Psoas muscle (tissue), 8 donors: Measurements from ENCODE around the gene FBXO31. TPM values are rescaled to one million over a fixed set of nuclear protein-coding genes. Genes with fewer than 3 reads are reported as not detected.

ENCODE experiments used
- ATAC-seq, 4 donors: fragments of 200-7000 bp; cut with Tn5 transposase; one replicate each; pipeline ENCODE4 v1.9.1; 2020; ENCODE audit warnings: moderate library complexity in 3 of 4, mild to moderate bottlenecking in 2 of 4
- DNase-seq, 2 donors: peaks; one replicate each; pipeline ENCODE4 v3.0.0-alpha.2; 2020
- H3K27ac ChIP-seq: fragments of 200-600 bp; one replicate; pipeline ENCODE4 v1.8.0; 2022
- H3K27me3 ChIP-seq, 3 donors: fragments of 200-600 bp in 1 of 3; one replicate each; pipeline versions ENCODE4 v1.6.1 to v1.8.0; 2013 to 2022; ENCODE audit warnings: low read length in 2 of 3, mild to moderate bottlenecking in 2 of 3, moderate library complexity in 1 of 3; ENCODE audit not compliant: insufficient read depth in 3 of 3
- H3K36me3 ChIP-seq, 2 donors: fragments of 200-600 bp in 1 of 2; one replicate each; pipeline versions ENCODE4 v1.6.1 to v1.8.0; 2013 to 2022; ENCODE audit warnings: low read depth in 1 of 2, mild to moderate bottlenecking in 1 of 2, moderate library complexity in 1 of 2; ENCODE audit not compliant: insufficient read depth in 1 of 2
- H3K4me1 ChIP-seq: fragments of 200-600 bp; one replicate; pipeline ENCODE4 v1.8.0; 2022
- H3K4me3 ChIP-seq: fragments of 200-600 bp; one replicate; pipeline ENCODE4 v1.8.0; 2022; ENCODE audit warnings: mild to moderate bottlenecking
- H3K9me3 ChIP-seq: fragments of 200-600 bp; one replicate; pipeline ENCODE4 v1.8.0; 2022
- CTCF ChIP-seq: fragments of 200-600 bp; IDR thresholded peaks from one replicate; pipeline ENCODE4 v1.8.0; 2022; ENCODE audit warnings: antibody characterized with exemption
- WGBS, 3 donors: extraction: QIAGEN DNeasy Blood & Tissue Kit; methylation state at CpG; one replicate each; pipeline versions ENCODE4 v1.1.6 to v1.1.7; 2013; 5-methylcytosine and 5-hydroxymethylcytosine counted together
- intact Hi-C, 2 donors: fragments of 100-400 bp; cut with DNase I; formaldehyde crosslinking; loops; one replicate each; pipeline versions ENCODE4 v1.11.0 to v1.14.2; 2022
- polyA plus RNA-seq, 3 donors: library from polyadenylated mRNA; stranded (reverse); fragments of 200-250 nt; gene quantifications; one replicate each; pipeline ENCODE4 v1.2.3, GENCODE V29; 2013
- total RNA-seq, 4 donors: library from RNA; stranded (reverse); fragmentation: NEBNext Ultra II Directional in 2 of 4; extraction: Animal tissue kit (Norgen Biotek cat#: 25700) in 2 of 4; gene quantifications; one replicate each; pipeline versions ENCODE4 v1.2.1 to v1.2.4, GENCODE V29; 2021 to 2023
- donor health status: healthy with polysubstance abuse.
- donor health status: DM: no; HTN: no; CAD: no; lungs with moderate emphysema.
- donor health status: Bipolar disorder and iron deficiency.
- donor health status: healthy.
- donor health status: DM: yes; HTN: yes; CAD: no.
- donor health status: DM: no; HTN: no; CAD: no.
- donor health status: DM: no; HTN: no; CAD: no.
- donor health status: DM: yes; HTN: yes; CAD: no.

The FBXO31 gene
- total and polyA plus RNA-seq, 7 donors: 26.3 to 103 (median 95.3) TPM

DNA sequence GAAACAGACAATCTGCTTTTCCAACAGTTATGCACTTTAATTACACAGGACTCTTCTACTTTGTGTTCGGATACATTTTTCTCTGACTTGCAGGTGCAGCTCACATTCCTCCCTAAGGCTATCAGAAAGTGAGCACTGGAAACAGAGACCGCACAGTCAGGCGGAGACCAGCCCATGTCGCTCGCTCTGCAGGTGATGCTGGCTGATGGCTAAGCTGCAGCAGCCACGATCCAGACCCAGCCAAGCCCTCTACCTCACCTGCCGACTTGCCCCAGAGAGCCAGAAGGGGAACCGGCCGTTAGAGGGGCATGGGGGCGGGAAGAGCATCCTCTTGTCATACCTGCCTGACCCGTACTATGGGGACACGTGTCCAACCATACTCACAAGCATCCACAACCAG is 42.4 kb upstream of the FBXO31 start:
- intact Hi-C loops: no loop called here
- H3K36me3 ChIP-seq: peaks cover 0 to 41% of the 10 kb centered on the region in 2 donors
- no peaks in the 10 kb centered on the region for H3K9me3 ChIP-seq
- H3K4me1 ChIP-seq: no peaks in the 10 kb centered on the region
- no peak for DNase-seq
- TF ChIP-seq CTCF: no peak
- no peak for ATAC-seq
- no peak overlapping the region for H3K27ac ChIP-seq
- H3K4me3 ChIP-seq: no peak overlapping the region
- H3K27me3 ChIP-seq: no peaks in the 10 kb centered on the region
- 87 to 93% (median 90%) methylated on average over 12 of the region's 12 CpGs for WGBS, 3 donors

DNA sequence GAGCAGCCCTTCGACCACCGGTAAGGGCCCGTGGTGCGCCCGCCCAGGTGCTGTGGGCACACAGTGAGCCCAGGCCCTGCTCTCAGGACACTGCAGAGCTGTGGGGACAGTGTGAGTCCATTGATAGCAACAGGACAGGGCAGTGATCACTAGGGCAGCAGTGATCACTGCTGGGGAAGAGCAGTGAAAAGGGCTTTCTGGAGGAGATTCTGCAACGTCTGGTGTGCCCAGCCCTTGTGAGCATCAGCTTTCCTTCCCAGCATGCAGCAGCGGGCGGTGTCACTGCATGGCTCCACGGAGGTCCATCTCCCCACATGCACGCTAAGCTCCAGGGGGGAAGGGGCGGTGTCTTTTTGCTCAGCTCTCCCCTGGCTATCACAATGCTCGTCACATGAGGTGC is 40.7 kb upstream of the FBXO31 start:
- ATAC-seq (no peak), DNase-seq (no peak)
- intact Hi-C loops: loop anchor here in 1 of 2 donors (5.0 kb wide), 2 partner anchors 148 to 213 kb away; no protein-coding TSS in a partner anchor
- Histone ChIP-seq H3K9me3 (no peaks in the 10 kb centered on the region), H3K27me3 (no peaks in the 10 kb centered on the region), H3K36me3 (peaks cover 0 to 54% of the 10 kb centered on the region in 2 donors), H3K4me3 (no peak overlapping the region), H3K4me1 (no peaks in the 10 kb centered on the region), H3K27ac (no peak overlapping the region)
- no peak for TF ChIP-seq CTCF
- WGBS, 3 donors: 80 to 81% (median 81%) methylated on average over 12 of the region's 12 CpGs

GRCh38 chr16:87423429-87423828 is 39.9 kb upstream of the FBXO31 start:
- WGBS, 3 donors: 95 to 97% (median 96%) methylated on average over 15 of the region's 15 CpGs
- H3K27me3 ChIP-seq: no peaks in the 10 kb centered on the region
- no peak overlapping the region for H3K4me3 ChIP-seq
- no peak overlapping the region for H3K27ac ChIP-seq
- ATAC-seq (no peak), DNase-seq (no peak)
- TF ChIP-seq CTCF: no peak
- no peaks in the 10 kb centered on the region for H3K9me3 ChIP-seq
- no peaks in the 10 kb centered on the region for H3K4me1 ChIP-seq
- peaks cover 0 to 58% of the 10 kb centered on the region in 2 donors for H3K36me3 ChIP-seq
- intact Hi-C loops: loop anchor here in 1 of 2 donors (5.0 kb wide), 2 partner anchors 149 to 214 kb away; no protein-coding TSS in a partner anchor

GRCh38 chr16:87422106-87422505 is 38.5 kb upstream of the FBXO31 start:
- Histone ChIP-seq H3K36me3 (peaks cover 0 to 71% of the 10 kb centered on the region in 2 donors), H3K4me3 (no peak overlapping the region)

More at GRCh38 chr16:87422106-87422505, 38.5 kb upstream of the FBXO31 start:
- TF ChIP-seq CTCF: no peak
- Histone ChIP-seq H3K9me3 (no peaks in the 10 kb centered on the region), H3K4me1 (no peaks in the 10 kb centered on the region), H3K27ac (no peak overlapping the region), H3K27me3 (no peaks in the 10 kb centered on the region)
- no peak for ATAC-seq
- WGBS, 3 donors: 96% methylated on average over 11 of the region's 11 CpGs
- DNase-seq: no peak
- intact Hi-C loops: loop anchor here in 1 of 2 donors (5.0 kb wide), 2 partner anchors 150 to 215 kb away; no protein-coding TSS in a partner anchor
